COLO829 (cell line): ENCODE measurements around the gene XXYLT1.
A peak's percentile ranks its signal among the peaks of the same experiment; 100 is the strongest.
"Not testable (repeated sequence)": the region's sequence is repeated elsewhere in the genome, so short reads cannot be mapped to it uniquely, and the experiment has no call there.

ENCODE experiments used
- DNase-seq: peaks from one replicate; pipeline ENCODE4 v3.0.0; 2012; ENCODE audit warnings: low spot score

XXYLT1 gene, protein sequence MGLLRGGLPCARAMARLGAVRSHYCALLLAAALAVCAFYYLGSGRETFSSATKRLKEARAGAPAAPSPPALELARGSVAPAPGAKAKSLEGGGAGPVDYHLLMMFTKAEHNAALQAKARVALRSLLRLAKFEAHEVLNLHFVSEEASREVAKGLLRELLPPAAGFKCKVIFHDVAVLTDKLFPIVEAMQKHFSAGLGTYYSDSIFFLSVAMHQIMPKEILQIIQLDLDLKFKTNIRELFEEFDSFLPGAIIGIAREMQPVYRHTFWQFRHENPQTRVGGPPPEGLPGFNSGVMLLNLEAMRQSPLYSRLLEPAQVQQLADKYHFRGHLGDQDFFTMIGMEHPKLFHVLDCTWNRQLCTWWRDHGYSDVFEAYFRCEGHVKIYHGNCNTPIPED

GRCh38 chr3:195270817-195271409 is at the start of gene XXYLT1:
Gene XXYLT1, minus strand, starts transcription at chr3:195271159. Its CDS starts 101 bp downstream, at chr3:195271058.
- peak; percentile 90 for DNase-seq

DNA sequence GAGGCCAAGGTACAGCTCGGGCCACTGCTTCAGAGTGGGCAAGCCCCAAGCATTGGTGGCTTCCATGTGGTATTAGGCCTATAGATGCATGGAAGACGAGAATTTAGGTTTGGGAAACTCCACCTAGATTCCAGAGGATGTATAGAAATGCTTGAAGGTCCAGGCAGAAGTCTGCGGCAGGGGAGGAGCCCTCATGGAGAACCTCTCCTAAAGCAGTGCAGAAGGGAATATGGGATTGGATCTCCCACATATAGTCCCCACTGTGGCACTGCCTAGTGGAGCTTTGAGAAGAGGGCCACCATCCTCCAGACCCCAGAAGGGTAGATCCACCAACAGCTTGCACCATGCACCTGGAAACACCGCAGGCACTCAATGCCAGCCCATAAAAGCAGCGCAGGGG is 48.1 kb upstream of the XXYLT1 start:
- DNase-seq = no peak

GRCh38 chr3:195312714-195313113 is 41.8 kb upstream of the XXYLT1 start:
- DNase-seq = no peak

DNA sequence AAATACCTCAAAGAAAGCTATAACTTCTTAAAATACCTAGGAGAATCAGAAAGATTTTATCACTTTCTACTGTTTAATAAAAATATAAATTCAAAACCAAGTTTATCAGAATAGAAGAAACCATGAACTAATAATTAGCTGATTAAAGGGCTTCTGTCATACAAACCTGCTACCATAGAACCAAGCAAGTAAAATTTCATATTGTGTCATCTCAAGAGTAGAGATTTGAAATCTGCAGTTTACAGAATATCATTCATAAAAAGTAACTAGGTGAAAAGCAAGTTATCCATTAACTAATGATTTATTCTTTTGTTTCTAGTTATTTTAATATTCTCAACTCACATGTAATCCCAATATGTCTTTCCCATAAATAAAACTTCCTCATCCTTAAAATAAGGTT is 36.8 kb upstream of the XXYLT1 start:
- DNase-seq = no peak

GRCh38 chr3:195306369-195306768 is 35.4 kb upstream of the XXYLT1 start:
- DNase-seq = no peak

GRCh38 chr3:195302431-195302830 is 31.5 kb upstream of the XXYLT1 start:
- no peak for DNase-seq

DNA sequence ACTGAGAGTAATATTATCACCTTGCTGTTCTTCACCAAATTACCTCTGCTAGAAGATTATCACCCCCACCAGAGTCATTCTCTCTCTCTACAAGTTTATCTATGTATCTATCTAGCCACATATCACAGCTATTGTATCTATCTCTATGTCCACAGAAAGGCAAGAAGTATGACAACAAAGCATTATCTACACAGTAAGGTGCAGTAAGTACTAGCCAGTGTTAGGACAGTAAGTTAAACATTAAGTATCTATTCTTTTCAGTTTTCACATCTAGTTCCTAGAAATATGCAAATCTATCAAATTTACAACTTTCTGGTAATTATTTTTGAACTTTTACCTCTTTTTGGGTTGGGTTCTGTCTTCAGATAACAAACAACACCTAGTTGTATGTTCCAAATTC is 26.5 kb upstream of the XXYLT1 start:
- DNase-seq = no peak

DNA sequence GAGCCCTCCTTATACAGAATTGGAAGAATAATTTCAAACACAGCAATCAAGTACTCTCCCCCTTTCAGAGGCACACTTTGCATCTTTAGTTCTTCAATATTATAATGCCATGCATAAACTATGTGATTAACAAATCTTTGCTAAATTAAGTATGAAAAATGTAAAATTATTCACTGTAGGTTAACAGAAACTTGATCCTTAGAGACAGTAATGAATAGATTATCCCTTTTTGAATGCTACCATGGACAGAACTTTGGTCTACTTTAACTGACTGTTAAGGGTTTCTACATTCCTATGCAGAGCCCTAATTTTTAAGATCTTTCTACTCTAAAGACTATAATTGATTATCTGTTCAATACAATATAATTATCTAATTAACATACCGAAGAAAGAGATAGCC is 25.7 kb upstream of the XXYLT1 start:
- no peak for DNase-seq

GRCh38 chr3:195291121-195291520 is 20.2 kb upstream of the XXYLT1 start:
- no peak for DNase-seq

GRCh38 chr3:195290643-195291042 is 19.7 kb upstream of the XXYLT1 start:
- DNase-seq = not testable (repeated sequence)

GRCh38 chr3:195286115-195286872 is 15.3 kb upstream of the XXYLT1 start:
- no peak for DNase-seq

DNA sequence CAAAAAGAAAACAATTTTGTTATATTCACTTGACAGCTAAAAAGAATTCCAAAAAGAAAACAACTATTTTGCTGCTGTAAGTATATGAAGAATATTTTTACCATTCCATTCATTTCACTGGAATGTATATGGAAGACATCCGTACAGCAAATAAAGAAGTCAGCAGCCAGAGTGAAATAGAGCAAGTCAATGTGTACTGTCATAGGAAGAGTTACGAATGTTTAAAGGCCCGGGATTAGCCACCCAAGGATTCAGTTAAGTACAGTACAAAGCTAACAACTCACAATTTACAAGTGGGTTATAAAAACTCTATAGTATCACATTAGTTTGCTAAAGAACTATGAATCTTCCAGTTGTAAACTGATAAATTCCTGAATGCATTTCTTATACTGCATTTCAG is 14.4 kb upstream of the XXYLT1 start:
- no peak for DNase-seq

DNA sequence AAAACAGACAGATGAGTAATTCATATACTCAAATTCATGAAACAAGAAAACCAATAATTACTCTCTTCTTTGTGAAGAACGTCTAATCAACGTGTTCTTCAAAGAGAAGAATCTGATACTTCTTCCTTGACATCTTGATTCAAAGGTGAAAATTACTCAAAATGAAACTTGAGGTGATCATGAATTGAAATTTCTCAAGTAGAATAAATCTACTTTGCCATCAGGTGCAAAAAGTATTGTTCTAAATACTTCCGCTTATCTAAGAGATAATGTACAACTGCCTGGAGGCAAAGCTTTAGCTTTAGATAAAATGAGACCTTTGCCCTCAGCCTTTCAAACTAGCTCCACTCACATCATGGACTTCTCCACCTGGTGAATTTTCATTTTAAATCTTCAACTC is 13.9 kb upstream of the XXYLT1 start:
- no peak for DNase-seq

DNA sequence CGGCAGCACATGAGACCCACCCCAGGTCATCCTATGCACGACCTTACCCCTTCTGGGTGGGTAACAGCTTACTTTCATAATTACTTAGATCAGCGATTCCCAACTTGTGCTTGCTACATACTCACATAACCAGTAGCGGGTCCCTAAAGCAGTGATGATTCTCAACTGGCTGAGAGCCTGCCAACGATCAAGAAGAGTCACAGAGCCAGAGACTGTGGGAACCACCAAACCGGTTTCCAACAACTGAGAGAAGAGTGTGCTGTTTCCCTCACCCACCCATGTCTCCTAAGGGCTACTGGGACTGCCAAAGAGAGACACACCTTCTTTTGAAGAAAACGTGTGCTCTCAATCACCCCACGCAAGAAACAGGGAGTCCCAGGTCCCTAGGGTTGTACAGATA is 12.0 kb upstream of the XXYLT1 start:
- no peak for DNase-seq

GRCh38 chr3:195274259-195274966 is 3.5 kb upstream of the XXYLT1 start:
- no peak for DNase-seq

GRCh38 chr3:195271410-195272243 is 668 bp upstream of the XXYLT1 start:
- DNase-seq = peak; percentile 88

- DNase-seq = no peak
Observed at GRCh38 chr3:195270079-195270816, 711 bp downstream of the XXYLT1 start.

DNA sequence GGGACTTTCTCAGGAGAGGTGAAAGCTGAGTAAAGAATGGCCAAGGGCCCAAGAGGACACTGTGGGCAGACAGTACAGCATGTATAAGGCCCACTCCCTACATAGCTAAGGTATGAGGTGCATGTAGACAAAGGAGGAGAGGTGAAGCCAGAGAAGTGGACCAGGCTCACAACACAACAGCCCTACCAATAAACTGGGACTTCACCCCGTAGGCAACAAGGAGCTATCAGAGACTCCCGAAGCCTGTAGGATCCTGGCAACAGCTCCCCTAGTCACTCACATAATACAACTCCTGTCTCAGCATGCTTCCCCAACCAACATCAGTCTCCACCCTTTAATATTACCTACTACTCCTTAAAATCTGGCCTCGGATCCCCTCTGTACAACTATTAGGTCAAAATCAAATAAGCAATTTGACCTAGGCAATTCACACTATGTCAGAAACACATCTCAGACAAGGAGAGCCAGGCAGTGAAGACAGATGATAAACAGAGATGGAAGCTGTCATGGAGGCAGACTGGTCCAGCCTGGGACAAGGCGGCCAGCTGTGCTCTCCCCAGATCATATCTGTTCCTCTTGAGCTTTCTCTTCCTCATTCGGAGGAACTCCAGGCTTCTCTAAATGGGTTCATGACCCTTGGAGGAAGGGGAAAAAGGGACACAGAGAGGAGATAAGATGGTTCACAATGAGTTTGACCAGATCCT is 1.4 kb downstream of the XXYLT1 start:
- no peak for DNase-seq

GRCh38 chr3:195268576-195269309 is 2.2 kb downstream of the XXYLT1 start:
- no peak for DNase-seq
